H1 (cell line): ENCODE data around the gene GXYLT2. TPM values are rescaled to one million over a fixed set of nuclear protein-coding genes. Genes with fewer than 3 reads are reported as not detected.

ENCODE experiments used
- BCL11A ChIP-seq, 2 experiments: IDR thresholded peaks; one replicate each; pipeline ENCODE4 v1.6.1; 2011; ENCODE audit warnings: low read depth in 2 of 2, low read length in 2 of 2, mild to moderate bottlenecking in 2 of 2
- CHD7 ChIP-seq: fragments of 300-600 bp; sonication (generic); IDR thresholded peaks from 2 replicates; pipeline ENCODE4 v1.7.1; 2012; ENCODE audit warnings: low read length, moderate library complexity, mild to moderate bottlenecking, inconsistent platforms; ENCODE audit not compliant: insufficient replicate concordance
- GABPA ChIP-seq: IDR thresholded peaks from 2 replicates; pipeline ENCODE4 v1.6.1; 2011; ENCODE audit warnings: mild to moderate bottlenecking, low read length, moderate library complexity, borderline replicate concordance; ENCODE audit not compliant: insufficient read depth
- MAFK ChIP-seq: IDR thresholded peaks from 2 replicates; pipeline ENCODE4 v1.6.1; 2012; ENCODE audit warnings: low read depth, mild to moderate bottlenecking, improper control_type of control experiment, low read length
- POLR2AphosphoS5 ChIP-seq: IDR thresholded peaks from 2 replicates; pipeline ENCODE4 v1.6.1; 2011; ENCODE audit warnings: low read depth, low read length
- SAP30 ChIP-seq: fragments of 300-600 bp; sonication (generic); IDR thresholded peaks from 2 replicates; pipeline ENCODE4 v1.7.1; 2012; ENCODE audit warnings: low read length, moderate library complexity, mild to moderate bottlenecking, inconsistent platforms; ENCODE audit not compliant: insufficient read depth, insufficient replicate concordance
- SRF ChIP-seq: IDR thresholded peaks from 2 replicates; pipeline ENCODE4 v1.6.1; 2011; ENCODE audit warnings: mild to moderate bottlenecking, low read depth, low read length, moderate library complexity
- TBP ChIP-seq: IDR thresholded peaks from 2 replicates; pipeline ENCODE4 v1.6.1; 2011; ENCODE audit warnings: low read depth, low read length, improper control_type of control experiment
- polyA plus RNA-seq, 7 experiments: library from polyadenylated mRNA; depleted of rRNA in 3 of 7; stranded (reverse) in 5 of 7; unstranded in 2 of 7; fragments of >200 nt in 5 of 7; fragments of 200-250 nt in 2 of 7; gene quantifications; 1 replicate in 5 of 7; 2 replicates in 1 of 7; 4 replicates in 1 of 7; pipeline versions ENCODE4 v1.2.1 to v1.2.3, GENCODE V29; 2011 to 2013; ENCODE audit warnings: missing spikeins in 2 of 7, mixed read lengths in 2 of 7
- total RNA-seq: library from RNA; stranded (reverse); fragmentation: NEBNext Ultra II Directional; extraction: Animal tissue kit (Norgen Biotek cat#: 25700); gene quantifications from 2 replicates; pipeline ENCODE4 v1.2.1, GENCODE V29; 2021
- TF ChIP-seq, protein P1 (sequence below): IDR thresholded peaks from 2 replicates; pipeline ENCODE4 v1.6.1; 2012; ENCODE audit warnings: low read length, inconsistent platforms

GXYLT2 gene
- total and polyA plus RNA-seq, 2 of the 8 experiments (the other 6 are each of a cell fraction or from before 2014, with no cell fraction given): 1.8 to 5.6 TPM

- TF ChIP-seq CHD7 (no peak), TBP (no peak), MAFK (no peak), SAP30 (no peak), GABPA (no peak), POLR2AphosphoS5 (no peak), SRF (no peak), BCL11A (IDR thresholded peaks at IDR 0.05; ENCODE audit: low read depth in 2 of 2, low read length in 2 of 2) (no peak)
- TF ChIP-seq, protein P1, sequence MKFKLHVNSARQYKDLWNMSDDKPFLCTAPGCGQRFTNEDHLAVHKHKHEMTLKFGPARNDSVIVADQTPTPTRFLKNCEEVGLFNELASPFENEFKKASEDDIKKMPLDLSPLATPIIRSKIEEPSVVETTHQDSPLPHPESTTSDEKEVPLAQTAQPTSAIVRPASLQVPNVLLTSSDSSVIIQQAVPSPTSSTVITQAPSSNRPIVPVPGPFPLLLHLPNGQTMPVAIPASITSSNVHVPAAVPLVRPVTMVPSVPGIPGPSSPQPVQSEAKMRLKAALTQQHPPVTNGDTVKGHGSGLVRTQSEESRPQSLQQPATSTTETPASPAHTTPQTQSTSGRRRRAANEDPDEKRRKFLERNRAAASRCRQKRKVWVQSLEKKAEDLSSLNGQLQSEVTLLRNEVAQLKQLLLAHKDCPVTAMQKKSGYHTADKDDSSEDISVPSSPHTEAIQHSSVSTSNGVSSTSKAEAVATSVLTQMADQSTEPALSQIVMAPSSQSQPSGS: no peak
Observed at GRCh38 chr3:72907131-72907711, 19.4 kb downstream of the GXYLT2 start (continued).
